Neural cell (in vitro differentiated cells): ENCODE results near the gene C16orf74. TPM values are rescaled to one million over a fixed set of nuclear protein-coding genes. Genes with fewer than 3 reads are reported as not detected.

Experiments
- H2AFZ ChIP-seq: fragments of 200-600, 300-800 bp; sonication (generic), shearing (Covaris generic); 2 replicates; pipeline ENCODE4 v1.6.0; 2014; ENCODE audit warnings: low read depth, mild to moderate bottlenecking, antibody characterized with exemption, low read length, moderate library complexity
- H3F3A ChIP-seq: fragments of 200-600 bp; shearing (Covaris generic); 2 replicates; pipeline ENCODE4 v1.6.1; 2016; ENCODE audit warnings: mild to moderate bottlenecking, moderate library complexity, mixed read lengths, antibody characterized with exemption, low read length; ENCODE audit not compliant: insufficient read depth, poor library complexity, severe bottlenecking
- H3K27ac ChIP-seq: fragments of 200-600, 300-800 bp; sonication (generic), shearing (Covaris generic); 2 replicates; pipeline ENCODE4 v1.5.1; 2014; ENCODE audit warnings: mild to moderate bottlenecking, low read length, moderate library complexity
- H3K27me3 ChIP-seq: fragments of 300-800, 200-600 bp; sonication (generic), shearing (Covaris generic); 2 replicates; pipeline ENCODE4 v1.6.0; 2014; ENCODE audit warnings: mild to moderate bottlenecking, low read depth, low read length, moderate library complexity; ENCODE audit not compliant: insufficient read depth
- H3K36me3 ChIP-seq: fragments of 300-800, 200-600 bp; sonication (generic), shearing (Covaris generic); 2 replicates; pipeline ENCODE4 v1.5.1; 2014; ENCODE audit warnings: mild to moderate bottlenecking, antibody characterized with exemption, low read length, moderate library complexity; ENCODE audit not compliant: insufficient read depth
- H3K4me2 ChIP-seq: fragments of 300-800, 200-600 bp; sonication (generic), shearing (Covaris generic); 2 replicates; pipeline ENCODE4 v1.6.0; 2014; ENCODE audit warnings: mild to moderate bottlenecking, low read length
- H3K4me3 ChIP-seq: fragments of 300-800, 200-600 bp; sonication (generic), shearing (Covaris generic); 2 replicates; pipeline ENCODE4 v1.5.1; 2014; ENCODE audit warnings: mild to moderate bottlenecking, low read length, moderate library complexity
- H3K79me2 ChIP-seq: fragments of 200-600 bp; shearing (Covaris generic); replicated peaks from 2 replicates; pipeline ENCODE4 v1.6.0; 2014; ENCODE audit warnings: mild to moderate bottlenecking, low read length, moderate library complexity; ENCODE audit not compliant: insufficient read depth
- H3K9ac ChIP-seq: fragments of 300-800, 200-600 bp; sonication (generic), shearing (Covaris generic); 2 replicates; pipeline ENCODE4 v1.6.1; 2016; ENCODE audit warnings: mild to moderate bottlenecking, low read length, mixed read lengths
- H3K9me2 ChIP-seq: fragments of 200-600 bp; shearing (Covaris generic); 2 replicates; pipeline ENCODE4 v1.6.1; 2016; ENCODE audit warnings: mild to moderate bottlenecking, low read length, mixed read lengths; ENCODE audit not compliant: insufficient read depth
- H3K9me3 ChIP-seq: fragments of 200-600, 300-800 bp; sonication (generic), shearing (Covaris generic); 2 replicates; pipeline ENCODE4 v1.6.1; 2016; ENCODE audit warnings: mild to moderate bottlenecking, mixed run types, low read length, moderate library complexity, mixed read lengths
- H4K20me1 ChIP-seq: fragments of 200-600 bp; shearing (Covaris generic); 2 replicates; pipeline ENCODE4 v1.6.1; 2016; ENCODE audit warnings: mild to moderate bottlenecking, mixed run types; ENCODE audit not compliant: insufficient read depth
- EP300 ChIP-seq: fragments of 450-650 bp; conservative IDR thresholded peaks from 2 replicates; pipeline ENCODE4 v1.6.1; 2014; ENCODE audit warnings: antibody characterized with exemption, mild to moderate bottlenecking, moderate library complexity; ENCODE audit not compliant: poor library complexity, severe bottlenecking
- EZH2 ChIP-seq: fragments of 200-600, 300-800 bp; shearing (Covaris generic), sonication (generic); IDR thresholded peaks from 2 replicates; pipeline ENCODE4 v1.6.1; 2014; ENCODE audit warnings: antibody characterized with exemption, low read length, borderline replicate concordance, mild to moderate bottlenecking; ENCODE audit not compliant: insufficient read depth, poor library complexity, severe bottlenecking
- MXI1 ChIP-seq: fragments of 450-650 bp; conservative IDR thresholded peaks from 2 replicates; pipeline ENCODE4 v1.6.1; 2014; ENCODE audit warnings: antibody characterized with exemption, mild to moderate bottlenecking; ENCODE audit not compliant: poor library complexity, severe bottlenecking
- POLR2AphosphoS5 ChIP-seq: IDR thresholded peaks from 2 replicates; pipeline ENCODE4 v1.6.1; 2012
- RAD21 ChIP-seq: fragments of 450-650 bp; conservative IDR thresholded peaks from 2 replicates; pipeline ENCODE4 v1.6.1; 2014; ENCODE audit warnings: antibody characterized with exemption, mild to moderate bottlenecking, moderate library complexity
- SMC3 ChIP-seq: fragments of 450-650 bp; conservative IDR thresholded peaks from 2 replicates; pipeline ENCODE4 v1.6.1; 2014; ENCODE audit warnings: antibody characterized with exemption, mild to moderate bottlenecking, moderate library complexity; ENCODE audit not compliant: poor library complexity
- TAF1 ChIP-seq: IDR thresholded peaks from 2 replicates; pipeline ENCODE4 v1.6.1; 2012; ENCODE audit warnings: low read depth
- polyA plus RNA-seq: library from polyadenylated mRNA; depleted of rRNA; stranded (reverse); fragments of >200 nt; gene quantifications from 2 replicates; pipeline ENCODE4 v1.2.3, GENCODE V29; 2014
- TF ChIP-seq, protein P1 (sequence below): IDR thresholded peaks from 2 replicates; pipeline ENCODE4 v1.6.1; 2012; ENCODE audit warnings: borderline replicate concordance
- TF ChIP-seq, protein P2 (sequence below): fragments of 450-650 bp; IDR thresholded peaks from 2 replicates; pipeline ENCODE4 v1.5.1; 2014; ENCODE audit warnings: antibody characterized with exemption, mild to moderate bottlenecking, moderate library complexity; ENCODE audit not compliant: poor library complexity, severe bottlenecking

Gene C16orf74
- polyA plus RNA-seq, 1 donor from 2014 or later: not detected

DNA sequence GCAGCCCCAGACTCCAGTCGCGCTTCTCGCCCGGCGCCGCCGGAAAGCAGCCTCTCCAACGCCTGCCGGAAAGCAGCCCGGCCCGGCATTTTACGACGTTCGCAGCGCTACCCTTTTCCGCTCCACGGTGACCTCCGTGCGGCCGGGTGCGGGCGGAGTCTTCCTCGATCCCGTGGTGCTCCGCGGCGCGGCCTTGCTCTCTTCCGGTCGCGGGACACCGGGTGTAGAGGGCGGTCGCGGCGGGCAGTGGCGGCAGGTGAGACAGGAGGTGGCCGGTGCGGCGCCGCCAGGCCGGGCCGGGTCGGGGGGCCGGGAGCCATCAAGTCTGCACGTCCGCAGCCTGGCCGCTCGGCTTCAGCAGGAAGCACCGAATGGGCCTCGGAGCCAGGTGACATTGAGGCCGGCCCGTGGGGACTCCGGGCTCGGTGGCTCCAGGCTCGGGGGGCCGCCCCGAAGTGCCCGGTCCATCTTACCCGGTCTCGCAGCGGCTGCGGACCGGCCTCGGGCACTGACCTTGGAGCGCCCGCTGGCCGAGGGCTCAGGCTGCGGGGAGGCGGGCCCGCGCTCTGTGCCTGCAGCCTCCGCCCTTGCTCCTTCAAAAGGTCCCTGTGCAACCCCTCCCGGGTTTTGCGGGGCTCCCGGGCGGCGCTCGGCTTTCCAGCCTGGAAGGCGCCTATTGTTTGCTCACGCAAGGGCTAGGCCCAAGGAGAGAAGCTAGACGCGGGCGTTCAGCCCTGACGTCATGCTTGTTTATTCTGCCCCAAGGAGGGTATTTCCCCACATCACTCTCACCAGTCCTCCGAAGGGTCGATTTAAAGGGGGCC, 48.8 kb upstream of the C16orf74 start, which contains the start of the genes COX4I1 and EMC8:
Gene COX4I1, plus strand, starts transcription at position 199 of the 824 bp plus-strand sequence. CDS start 1,511 bp downstream, outside the sequence.
Gene EMC8, minus strand, starts transcription at position 48 of the 824 bp plus-strand sequence. CDS start 249 bp downstream, outside the sequence.
- peak within 1 kb of the TSS; percentile 97 for H3K9ac ChIP-seq
- no peaks in the 10 kb centered on the region for H4K20me1 ChIP-seq
- no peaks in the 10 kb centered on the region for H3K9me2 ChIP-seq
- peak within 1 kb of the TSS; percentile 99 for H3K4me3 ChIP-seq
- peaks cover 41% of the 10 kb centered on the region for H3K79me2 ChIP-seq
- no peaks in the 10 kb centered on the region for H3F3A ChIP-seq
- TF ChIP-seq EZH2 (no peak), MXI1 (peak; percentile 91), TAF1 (peak; percentile 83), EP300 (no peak), RAD21 (no peak), SMC3 (no peak), POLR2AphosphoS5 (peak; percentile 96)
- TF ChIP-seq, protein P1, sequence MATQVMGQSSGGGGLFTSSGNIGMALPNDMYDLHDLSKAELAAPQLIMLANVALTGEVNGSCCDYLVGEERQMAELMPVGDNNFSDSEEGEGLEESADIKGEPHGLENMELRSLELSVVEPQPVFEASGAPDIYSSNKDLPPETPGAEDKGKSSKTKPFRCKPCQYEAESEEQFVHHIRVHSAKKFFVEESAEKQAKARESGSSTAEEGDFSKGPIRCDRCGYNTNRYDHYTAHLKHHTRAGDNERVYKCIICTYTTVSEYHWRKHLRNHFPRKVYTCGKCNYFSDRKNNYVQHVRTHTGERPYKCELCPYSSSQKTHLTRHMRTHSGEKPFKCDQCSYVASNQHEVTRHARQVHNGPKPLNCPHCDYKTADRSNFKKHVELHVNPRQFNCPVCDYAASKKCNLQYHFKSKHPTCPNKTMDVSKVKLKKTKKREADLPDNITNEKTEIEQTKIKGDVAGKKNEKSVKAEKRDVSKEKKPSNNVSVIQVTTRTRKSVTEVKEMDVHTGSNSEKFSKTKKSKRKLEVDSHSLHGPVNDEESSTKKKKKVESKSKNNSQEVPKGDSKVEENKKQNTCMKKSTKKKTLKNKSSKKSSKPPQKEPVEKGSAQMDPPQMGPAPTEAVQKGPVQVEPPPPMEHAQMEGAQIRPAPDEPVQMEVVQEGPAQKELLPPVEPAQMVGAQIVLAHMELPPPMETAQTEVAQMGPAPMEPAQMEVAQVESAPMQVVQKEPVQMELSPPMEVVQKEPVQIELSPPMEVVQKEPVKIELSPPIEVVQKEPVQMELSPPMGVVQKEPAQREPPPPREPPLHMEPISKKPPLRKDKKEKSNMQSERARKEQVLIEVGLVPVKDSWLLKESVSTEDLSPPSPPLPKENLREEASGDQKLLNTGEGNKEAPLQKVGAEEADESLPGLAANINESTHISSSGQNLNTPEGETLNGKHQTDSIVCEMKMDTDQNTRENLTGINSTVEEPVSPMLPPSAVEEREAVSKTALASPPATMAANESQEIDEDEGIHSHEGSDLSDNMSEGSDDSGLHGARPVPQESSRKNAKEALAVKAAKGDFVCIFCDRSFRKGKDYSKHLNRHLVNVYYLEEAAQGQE: peak; percentile 67
- TF ChIP-seq, protein P2, sequence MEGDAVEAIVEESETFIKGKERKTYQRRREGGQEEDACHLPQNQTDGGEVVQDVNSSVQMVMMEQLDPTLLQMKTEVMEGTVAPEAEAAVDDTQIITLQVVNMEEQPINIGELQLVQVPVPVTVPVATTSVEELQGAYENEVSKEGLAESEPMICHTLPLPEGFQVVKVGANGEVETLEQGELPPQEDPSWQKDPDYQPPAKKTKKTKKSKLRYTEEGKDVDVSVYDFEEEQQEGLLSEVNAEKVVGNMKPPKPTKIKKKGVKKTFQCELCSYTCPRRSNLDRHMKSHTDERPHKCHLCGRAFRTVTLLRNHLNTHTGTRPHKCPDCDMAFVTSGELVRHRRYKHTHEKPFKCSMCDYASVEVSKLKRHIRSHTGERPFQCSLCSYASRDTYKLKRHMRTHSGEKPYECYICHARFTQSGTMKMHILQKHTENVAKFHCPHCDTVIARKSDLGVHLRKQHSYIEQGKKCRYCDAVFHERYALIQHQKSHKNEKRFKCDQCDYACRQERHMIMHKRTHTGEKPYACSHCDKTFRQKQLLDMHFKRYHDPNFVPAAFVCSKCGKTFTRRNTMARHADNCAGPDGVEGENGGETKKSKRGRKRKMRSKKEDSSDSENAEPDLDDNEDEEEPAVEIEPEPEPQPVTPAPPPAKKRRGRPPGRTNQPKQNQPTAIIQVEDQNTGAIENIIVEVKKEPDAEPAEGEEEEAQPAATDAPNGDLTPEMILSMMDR: no peak
- no peaks in the 10 kb centered on the region for H3K27me3 ChIP-seq
- peaks cover 8% of the 10 kb centered on the region for H3K36me3 ChIP-seq
- H2AFZ ChIP-seq: peak within 1 kb of the TSS; percentile 65
- H3K9me3 ChIP-seq: no peaks in the 10 kb centered on the region
- H3K4me2 ChIP-seq: peak within 1 kb of the TSS; percentile 76
- peak within 1 kb of the TSS; percentile 79 for H3K27ac ChIP-seq

DNA sequence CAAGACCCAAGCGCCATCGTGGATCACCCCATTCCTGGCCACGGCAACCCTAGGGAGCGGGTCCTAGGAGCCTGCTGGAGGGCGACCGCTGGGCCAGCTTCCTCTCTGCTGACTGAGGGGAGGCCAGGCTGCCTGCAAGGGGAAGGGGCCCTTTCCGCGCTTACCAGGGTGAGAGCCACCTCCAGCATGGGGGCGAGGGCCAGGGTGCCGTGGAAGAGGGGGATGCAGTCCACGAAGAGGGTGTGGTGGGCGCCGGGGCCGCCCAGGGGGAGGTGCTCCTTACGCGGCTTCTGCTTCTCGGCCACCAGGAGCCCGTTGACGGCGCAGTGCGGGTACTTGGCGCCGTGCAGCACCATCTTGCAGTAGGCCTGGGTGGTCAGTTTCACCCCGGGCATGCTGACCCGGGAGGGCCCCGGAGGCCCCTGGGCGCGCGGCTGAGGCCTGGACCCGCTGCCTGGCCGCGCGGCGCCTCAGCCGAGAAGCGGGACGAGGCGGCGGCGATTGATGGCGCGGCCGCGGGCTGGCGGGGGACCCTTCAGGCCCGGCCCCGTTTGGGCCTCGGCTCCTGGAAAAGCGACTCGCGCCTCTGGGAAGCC, 48.1 kb upstream of the C16orf74 start:
- Histone ChIP-seq H3K9ac (peak overlapping the region; percentile 97), H3K9me2 (no peaks in the 10 kb centered on the region), H3K4me2 (peak overlapping the region; percentile 76), H3K27me3 (no peaks in the 10 kb centered on the region), H3K27ac (peak overlapping the region; percentile 45), H4K20me1 (no peaks in the 10 kb centered on the region), H3K79me2 (peaks cover 41% of the 10 kb centered on the region), H3K4me3 (peak overlapping the region; percentile 99), H3K9me3 (no peaks in the 10 kb centered on the region), H2AFZ (no peak overlapping the region), H3F3A (no peaks in the 10 kb centered on the region), H3K36me3 (peaks cover 8% of the 10 kb centered on the region)
- TF ChIP-seq, protein P2: peak; percentile 29
- TF ChIP-seq MXI1 (no peak), SMC3 (peak; percentile 25), TAF1 (no peak)
